Natural killer cell (primary cell): ENCODE measurements around the gene PTPN12. TPM values are rescaled to one million over a fixed set of nuclear protein-coding genes. Genes with fewer than 3 reads are reported as not detected.
A peak's percentile ranks its signal among the peaks of the same experiment; 100 is the strongest.

ENCODE experiments used
- ATAC-seq, 3 donors: fragments of 150-1000 bp in 2 of 3; fragments of 200-7000 bp in 1 of 3; cut with Tn5 transposase; 1 replicate in 1 of 3; 2 replicates in 2 of 3; pipeline ENCODE4 v1.10.0; 2021; ENCODE audit warnings: mild to moderate bottlenecking in 2 of 3, moderate library complexity in 2 of 3
- DNase-seq, 2 donors: peaks; one replicate each; pipeline versions ENCODE4 v3.0.0 to v3.0.0-alpha.2; 2013 to 2021; ENCODE audit warnings: mixed read lengths in 1 of 2
- H3K27ac ChIP-seq: one replicate; pipeline ENCODE4 v1.5.1; 2013; ENCODE audit warnings: mild to moderate bottlenecking, low read length
- H3K27me3 ChIP-seq: one replicate; pipeline ENCODE4 v1.6.1; 2013; ENCODE audit warnings: low read length; ENCODE audit not compliant: control insufficient read depth, insufficient read depth
- H3K36me3 ChIP-seq: one replicate; pipeline ENCODE4 v1.6.1; 2013; ENCODE audit warnings: low read length; ENCODE audit not compliant: control insufficient read depth, insufficient read depth
- H3K4me1 ChIP-seq: one replicate; pipeline ENCODE4 v1.6.1; 2013; ENCODE audit warnings: low read length; ENCODE audit not compliant: control insufficient read depth, insufficient read depth
- H3K4me3 ChIP-seq: one replicate; pipeline ENCODE4 v1.5.1; 2013; ENCODE audit warnings: low read length
- H3K9me3 ChIP-seq: one replicate; pipeline ENCODE4 v1.6.1; 2013; ENCODE audit warnings: low read length; ENCODE audit not compliant: control insufficient read depth, insufficient read depth
- H3K27ac Mint-ChIP-seq, 2 donors: one replicate each; pipeline ENCODE4 v1.8.0; 2022; ENCODE audit warnings: mild to moderate bottlenecking in 2 of 2, mixed read lengths in 2 of 2, moderate library complexity in 1 of 2
- H3K27me3 Mint-ChIP-seq, 2 donors: one replicate each; pipeline ENCODE4 v1.8.0; 2022; ENCODE audit warnings: low read depth in 2 of 2, mixed read lengths in 2 of 2
- H3K36me3 Mint-ChIP-seq: one replicate; pipeline ENCODE4 v1.8.0; 2022; ENCODE audit warnings: mixed read lengths
- H3K4me1 Mint-ChIP-seq, 2 donors: one replicate each; pipeline ENCODE4 v1.8.0; 2022; ENCODE audit warnings: mixed read lengths in 2 of 2
- H3K4me3 Mint-ChIP-seq: one replicate; pipeline ENCODE4 v1.8.0; 2022; ENCODE audit warnings: mild to moderate bottlenecking, moderate library complexity, mixed read lengths
- H3K9me3 Mint-ChIP-seq, 2 donors: one replicate each; pipeline ENCODE4 v1.8.0; 2022; ENCODE audit warnings: mixed read lengths in 2 of 2
- whole genome bisulfite sequencing: methylation state at CpG from one replicate; pipeline ENCODE4 v1.1.7; 2013; ENCODE audit warnings: missing lambda C conversion rate; ENCODE audit not compliant: insufficient coverage; 5-methylcytosine and 5-hydroxymethylcytosine counted together
- intact Hi-C: fragments of 100-400 bp; cut with micrococcal nuclease; formaldehyde crosslinking; loops from one replicate; pipeline ENCODE4 v1.14.2; 2022
- total RNA-seq, 4 donors: library from RNA; stranded (reverse); fragments of 120-200 nt in 1 of 4; gene quantifications; one replicate each; pipeline versions ENCODE4 v1.2.3 to v1.2.4, GENCODE V29; 2013 to 2022
- TF ChIP-seq, protein P1 (sequence below): fragments of 200-600 bp; IDR thresholded peaks from one replicate; pipeline ENCODE4 v1.8.0; 2022; ENCODE audit warnings: antibody characterized with exemption

Gene PTPN12
- total RNA-seq, 3 donors from 2014 or later (not counting 1 experiment from before 2014, with no cell fraction given): 261 to 396 (median 263) TPM

GRCh38 chr7:77565917-77566316, 28.8 kb downstream of the PTPN12 start:
- intact Hi-C loops: loop anchor here (1.0 to 2.0 kb wide), 2 partner anchors 18 to 151 kb away; no protein-coding TSS in a partner anchor
- H3K36me3 ChIP-seq: peaks cover 2% of the 10 kb centered on the region
- H3K27me3 ChIP-seq: no peaks in the 10 kb centered on the region
- Mint-ChIP-seq H3K36me3 (no peaks in the 10 kb centered on the region), H3K9me3 (no peaks in the 10 kb centered on the region), H3K27ac (peak overlapping the region; percentile 87 to 92), H3K4me1 (peaks cover 82 to 84% of the 10 kb centered on the region in 2 donors), H3K27me3 (no peaks in the 10 kb centered on the region), H3K4me3 (peak overlapping the region; percentile 90)
- no peak for DNase-seq
- TF ChIP-seq, protein P1, sequence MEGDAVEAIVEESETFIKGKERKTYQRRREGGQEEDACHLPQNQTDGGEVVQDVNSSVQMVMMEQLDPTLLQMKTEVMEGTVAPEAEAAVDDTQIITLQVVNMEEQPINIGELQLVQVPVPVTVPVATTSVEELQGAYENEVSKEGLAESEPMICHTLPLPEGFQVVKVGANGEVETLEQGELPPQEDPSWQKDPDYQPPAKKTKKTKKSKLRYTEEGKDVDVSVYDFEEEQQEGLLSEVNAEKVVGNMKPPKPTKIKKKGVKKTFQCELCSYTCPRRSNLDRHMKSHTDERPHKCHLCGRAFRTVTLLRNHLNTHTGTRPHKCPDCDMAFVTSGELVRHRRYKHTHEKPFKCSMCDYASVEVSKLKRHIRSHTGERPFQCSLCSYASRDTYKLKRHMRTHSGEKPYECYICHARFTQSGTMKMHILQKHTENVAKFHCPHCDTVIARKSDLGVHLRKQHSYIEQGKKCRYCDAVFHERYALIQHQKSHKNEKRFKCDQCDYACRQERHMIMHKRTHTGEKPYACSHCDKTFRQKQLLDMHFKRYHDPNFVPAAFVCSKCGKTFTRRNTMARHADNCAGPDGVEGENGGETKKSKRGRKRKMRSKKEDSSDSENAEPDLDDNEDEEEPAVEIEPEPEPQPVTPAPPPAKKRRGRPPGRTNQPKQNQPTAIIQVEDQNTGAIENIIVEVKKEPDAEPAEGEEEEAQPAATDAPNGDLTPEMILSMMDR: no peak
- no peak overlapping the region for H3K4me3 ChIP-seq
- no CpG with 5 or more reads among the region's 1 CpG for WGBS
- no peaks in the 10 kb centered on the region for H3K9me3 ChIP-seq
- ATAC-seq: peak; percentile 68 to 76 (median 75)
- H3K4me1 ChIP-seq: peaks cover 51% of the 10 kb centered on the region
- peak overlapping the region; percentile 62 for H3K27ac ChIP-seq

DNA sequence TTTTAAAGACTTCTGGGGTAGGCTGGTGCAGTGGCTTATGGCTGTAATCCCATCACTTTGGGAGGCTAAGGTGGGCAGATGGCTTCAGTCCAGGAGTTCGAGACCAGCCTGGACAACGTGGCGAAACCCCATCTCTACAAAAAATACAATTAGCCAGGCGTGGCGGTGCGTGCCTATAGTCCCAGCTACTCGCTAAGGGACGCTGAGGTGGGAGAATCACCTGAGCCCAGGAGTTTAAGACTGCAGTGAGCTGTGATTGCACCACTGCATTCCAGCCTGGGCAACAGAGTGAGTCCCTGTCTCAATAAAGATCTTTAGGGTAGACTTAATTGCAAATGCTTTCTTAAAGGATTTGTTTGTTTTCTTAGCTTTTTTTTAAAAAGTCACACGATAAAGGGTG, 29.3 kb downstream of the PTPN12 start:
- Histone ChIP-seq H3K4me3 (no peak overlapping the region), H3K36me3 (peaks cover 7% of the 10 kb centered on the region), H3K27me3 (no peaks in the 10 kb centered on the region), H3K4me1 (peaks cover 46% of the 10 kb centered on the region), H3K9me3 (no peaks in the 10 kb centered on the region), H3K27ac (peak overlapping the region; percentile 62)
- no peaks in the 10 kb centered on the region for H3K36me3 Mint-ChIP-seq
- TF ChIP-seq, protein P1: no peak
- H3K4me3 Mint-ChIP-seq: peak overlapping the region; percentile 90
- no peaks in the 10 kb centered on the region for H3K27me3 Mint-ChIP-seq
- no peaks in the 10 kb centered on the region for H3K9me3 Mint-ChIP-seq
- intact Hi-C loops: loop anchor here (1.0 to 2.0 kb wide), 2 partner anchors 18 to 152 kb away; no protein-coding TSS in a partner anchor
- peaks cover 77 to 82% of the 10 kb centered on the region in 2 donors for H3K4me1 Mint-ChIP-seq
- H3K27ac Mint-ChIP-seq: peak overlapping the region; percentile 87 to 92
- DNase-seq (no peak), ATAC-seq (no peak)
- WGBS: 85% methylated on average over 8 of the region's 9 CpGs

GRCh38 chr7:77569514-77570232, 32.6 kb downstream of the PTPN12 start:
- Histone ChIP-seq H3K27ac (peak overlapping the region; percentile 47), H3K4me3 (no peak overlapping the region), H3K4me1 (peaks cover 37% of the 10 kb centered on the region), H3K27me3 (no peaks in the 10 kb centered on the region), H3K36me3 (peaks cover 35% of the 10 kb centered on the region), H3K9me3 (no peaks in the 10 kb centered on the region)
- Mint-ChIP-seq H3K27ac (peak overlapping the region; percentile 87 to 92), H3K4me3 (peak overlapping the region; percentile 53), H3K4me1 (peaks cover 73 to 91% of the 10 kb centered on the region in 2 donors), H3K36me3 (peaks cover 13% of the 10 kb centered on the region), H3K9me3 (no peaks in the 10 kb centered on the region), H3K27me3 (no peaks in the 10 kb centered on the region)
- TF ChIP-seq, protein P1: no peak
- intact Hi-C loops: no loop called here
- ATAC-seq (peak in 2 of 3 donors; percentile 38 to 55), DNase-seq (no peak)
- 94% methylated on average over 6 of the region's 8 CpGs for WGBS
